Measurements from ENCODE around the gene SGPL1. TPM values are rescaled to one million over a fixed set of nuclear protein-coding genes. Genes with fewer than 3 reads are reported as not detected.

Gene SGPL1
- total RNA-seq, 1 donor from 2014 or later = 29.4 TPM

- intact Hi-C loops (cut with micrococcal nuclease) = no loop called here
These were observed 87.6 kb downstream of the SGPL1 start for GRCh38 chr10:70903262-70903921.

GRCh38 chr10:70905071-70906021 is 89.6 kb downstream of the SGPL1 start:
- intact Hi-C loops (cut with micrococcal nuclease) = no loop called here

GRCh38 chr10:70906031-70906783 is 90.5 kb downstream of the SGPL1 start:
- intact Hi-C loops (cut with micrococcal nuclease) = no loop called here

GRCh38 chr10:70906953-70907636 is 91.3 kb downstream of the SGPL1 start:
- intact Hi-C loops (cut with micrococcal nuclease) = no loop called here

- intact Hi-C loops (cut with micrococcal nuclease) = no loop called here
These were observed 92.1 kb downstream of the SGPL1 start for GRCh38 chr10:70907637-70908405.

- intact Hi-C loops (cut with micrococcal nuclease) = no loop called here
These were observed 92.9 kb downstream of the SGPL1 start for GRCh38 chr10:70908406-70909296.

GRCh38 chr10:70909326-70909935 is 93.7 kb downstream of the SGPL1 start:
- intact Hi-C loops (cut with micrococcal nuclease) = no loop called here

GRCh38 chr10:70910486-70911341 is 95.0 kb downstream of the SGPL1 start:
- intact Hi-C loops (cut with micrococcal nuclease) = no loop called here

GRCh38 chr10:70911386-70911785 is 95.6 kb downstream of the SGPL1 start:
- intact Hi-C loops (cut with micrococcal nuclease) = no loop called here

GRCh38 chr10:70912556-70912955 is 96.8 kb downstream of the SGPL1 start:
- intact Hi-C loops (cut with micrococcal nuclease) = no loop called here

GRCh38 chr10:70913191-70913892 is 97.6 kb downstream of the SGPL1 start:
- intact Hi-C loops (cut with micrococcal nuclease) = no loop called here

- intact Hi-C loops (cut with micrococcal nuclease) = no loop called here
These were observed 98.1 kb downstream of the SGPL1 start for GRCh38 chr10:70913893-70914240.

- intact Hi-C loops (cut with micrococcal nuclease) = no loop called here
These were observed 98.6 kb downstream of the SGPL1 start for GRCh38 chr10:70914316-70914864.

- intact Hi-C loops (cut with micrococcal nuclease) = no loop called here
These were observed 99.5 kb downstream of the SGPL1 start for GRCh38 chr10:70915206-70915605.

- intact Hi-C loops (cut with micrococcal nuclease) = no loop called here
These were observed 100.1 kb downstream of the SGPL1 start for GRCh38 chr10:70915806-70916205.

GRCh38 chr10:70916241-70916640 is 100.5 kb downstream of the SGPL1 start:
- intact Hi-C loops (cut with micrococcal nuclease) = no loop called here

- intact Hi-C loops (cut with micrococcal nuclease) = no loop called here
These were observed 101.5 kb downstream of the SGPL1 start for GRCh38 chr10:70917226-70917625.

Data from T-helper 1 cell treated with Interleukin-12 subunit alpha and Interleukin-12 subunit beta and Interleukin-4 antibody, amounts not matched to agents 30 ng/mL and 1 ng/mL, for 36 hours (primary cell).